NCI-H2081 treated with DMSO at 0.1 percent for 48 hours (cell line): ENCODE measurements around the gene TLR4.

ENCODE experiments used
- DNase-seq: peaks from one replicate; lab custom pipeline; 2025; lab: John Stamatoyannopoulos, UW

TLR4 gene

GRCh38 chr9:117704024-117704575, at the start of gene TLR4:
TLR4 (plus strand) TSS chr9:117704403; CDS start chr9:117704473, 70 bp downstream.
- DNase-seq, result no peak

GRCh38 chr9:117656002-117656401, 48.2 kb upstream of the TLR4 start:
- no peak for DNase-seq

DNA sequence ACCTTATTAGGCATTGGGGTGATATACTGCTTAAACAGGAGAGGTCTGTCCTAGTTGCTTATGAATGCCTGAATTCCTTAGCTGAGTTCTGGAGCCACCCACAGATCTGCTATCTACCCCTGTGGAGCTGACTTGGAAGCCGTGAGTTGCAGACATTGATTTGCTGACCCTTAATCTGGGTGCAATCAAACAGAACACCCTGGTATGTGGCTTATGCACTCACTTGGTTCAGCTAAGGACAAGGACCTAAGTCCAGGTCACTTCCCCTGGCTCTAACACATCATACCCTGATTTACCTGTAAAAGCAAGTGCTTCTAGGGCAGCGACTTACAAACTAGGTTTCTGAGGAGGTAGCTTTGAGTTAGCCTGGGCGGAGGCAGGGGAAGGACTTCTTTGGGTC, 41.6 kb upstream of the TLR4 start:
- no peak for DNase-seq

- no peak for DNase-seq
Measured at GRCh38 chr9:117664419-117664818, 39.8 kb upstream of the TLR4 start.

DNA sequence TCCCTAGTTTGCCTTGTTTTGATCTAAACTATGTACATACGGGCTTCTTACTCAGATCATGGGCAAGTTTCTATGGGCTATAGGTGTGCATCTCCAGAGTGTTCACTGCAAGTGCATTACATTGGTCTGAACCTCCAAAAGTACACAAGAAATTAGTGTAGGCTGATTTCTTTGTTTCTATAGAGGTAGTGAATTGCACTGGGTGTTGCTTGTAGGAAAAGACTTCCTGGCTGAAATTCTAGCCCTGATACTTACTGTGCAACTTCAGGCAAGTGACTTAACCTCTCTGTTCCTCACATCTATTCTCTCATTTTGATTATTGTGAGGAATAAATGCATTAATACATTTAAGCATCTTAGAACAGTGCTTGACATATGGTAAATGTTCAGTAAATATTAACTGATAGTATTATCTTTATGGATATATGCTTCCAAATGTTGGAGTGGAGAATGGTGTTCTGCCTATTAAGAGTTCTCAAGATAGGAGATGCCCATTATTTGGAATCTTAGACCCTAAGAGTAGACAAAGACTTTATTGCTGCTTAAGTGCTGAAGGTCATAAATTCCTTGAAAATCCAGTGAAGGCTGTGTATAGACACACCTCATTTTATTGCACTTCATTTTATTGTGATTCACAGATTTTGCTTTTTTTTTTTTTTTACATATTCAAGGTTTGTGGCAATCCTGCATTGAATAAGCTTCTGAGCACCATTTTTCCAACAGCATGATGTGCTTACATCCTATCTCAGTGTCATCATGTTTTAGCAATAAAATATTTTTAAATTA, 38.4 kb upstream of the TLR4 start:
- DNase-seq, result no peak

- DNase-seq, result no peak
Measured at GRCh38 chr9:117671468-117671867, 32.7 kb upstream of the TLR4 start.

GRCh38 chr9:117672369-117672768, 31.8 kb upstream of the TLR4 start:
- DNase-seq, result no peak

DNA sequence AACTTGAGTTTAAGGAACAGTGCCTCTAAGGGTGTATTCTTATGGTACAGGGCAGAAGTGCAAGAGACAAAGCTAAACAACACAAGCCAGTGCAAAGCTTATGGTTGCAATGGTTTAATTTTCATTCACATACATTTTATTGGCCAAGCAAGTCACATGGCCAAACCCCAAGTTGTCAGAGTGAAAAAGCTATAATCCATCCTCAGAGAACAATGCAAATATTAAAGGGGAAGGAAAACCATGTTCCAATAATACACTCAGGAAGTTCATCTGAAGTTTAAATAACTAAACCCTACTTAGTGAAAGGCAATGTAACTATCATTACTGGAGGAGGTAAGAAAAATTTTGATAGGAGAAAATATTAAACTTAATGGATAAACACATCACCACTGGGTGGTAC, 26.6 kb upstream of the TLR4 start:
- DNase-seq, result no peak

GRCh38 chr9:117678871-117679270, 25.3 kb upstream of the TLR4 start:
- DNase-seq, result no peak

- DNase-seq, result no peak
Measured at GRCh38 chr9:117679416-117679815, 24.8 kb upstream of the TLR4 start.

DNA sequence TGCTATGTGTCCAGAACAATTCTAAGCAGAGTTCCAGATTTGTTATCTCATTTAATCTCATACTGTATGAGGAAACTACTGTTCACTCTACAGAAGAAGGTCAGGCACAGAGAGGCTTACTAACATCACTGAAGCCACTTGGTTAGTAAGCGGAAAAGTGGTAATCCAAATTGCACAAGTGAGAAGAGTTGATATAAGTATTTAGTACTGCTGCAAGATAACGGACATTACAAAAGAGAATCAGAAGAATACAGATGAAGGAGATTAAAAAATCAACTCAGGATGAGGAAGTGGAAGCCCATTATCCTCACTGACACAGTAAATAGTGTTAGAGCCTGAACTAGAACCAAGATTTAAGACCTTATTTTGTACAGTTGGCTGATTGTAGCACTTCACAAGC, 22.3 kb upstream of the TLR4 start:
- DNase-seq, result no peak

- DNase-seq, result peak; percentile 3
Measured at GRCh38 chr9:117682955-117683710, 21.1 kb upstream of the TLR4 start.

DNA sequence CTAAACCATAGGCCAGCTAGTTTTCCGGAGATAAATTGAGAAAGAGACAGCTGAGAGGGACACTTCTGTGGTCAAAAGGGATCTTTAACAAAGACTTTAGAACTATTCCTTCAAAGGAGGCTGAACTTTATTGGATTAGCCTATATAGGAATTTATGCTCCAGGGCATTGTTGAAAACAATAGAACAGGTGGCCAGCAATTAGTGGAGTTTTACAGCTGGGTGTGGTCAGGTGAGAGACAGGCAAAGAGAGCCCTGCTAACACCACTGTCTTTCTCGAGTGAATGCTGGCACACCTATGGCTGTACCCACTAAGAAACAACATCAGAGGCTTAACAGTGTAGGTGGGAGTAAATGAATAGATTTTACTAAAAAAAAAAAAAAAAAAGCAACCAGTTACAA, 16.7 kb upstream of the TLR4 start:
- no peak for DNase-seq

GRCh38 chr9:117691367-117691766, 12.8 kb upstream of the TLR4 start:
- no peak for DNase-seq

GRCh38 chr9:117696154-117696553, 8.0 kb upstream of the TLR4 start:
- no peak for DNase-seq

GRCh38 chr9:117697046-117697445, 7.2 kb upstream of the TLR4 start:
- DNase-seq, result no peak

DNA sequence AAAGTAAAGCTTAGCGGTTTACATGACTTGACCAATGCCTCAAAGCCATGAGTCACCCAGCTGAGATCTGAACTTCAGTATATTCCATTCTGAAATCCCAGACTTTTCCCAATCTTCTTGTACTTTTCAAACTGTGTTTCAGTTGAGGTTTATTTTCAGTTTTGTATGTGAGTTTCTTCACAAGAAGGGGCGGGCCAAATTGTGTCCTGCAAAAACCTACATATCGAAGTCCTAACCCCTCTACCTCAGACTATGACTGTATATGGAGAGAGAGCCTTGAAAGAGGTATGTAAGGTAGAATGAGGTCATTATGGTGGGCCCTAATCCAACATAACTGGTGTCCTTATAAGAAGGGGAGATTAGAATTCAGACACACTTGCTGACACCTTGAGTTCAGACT, 666 bp upstream of the TLR4 start:
- DNase-seq, result no peak

GRCh38 chr9:117704597-117704996, 394 bp downstream of the TLR4 start:
- DNase-seq, result no peak

DNA sequence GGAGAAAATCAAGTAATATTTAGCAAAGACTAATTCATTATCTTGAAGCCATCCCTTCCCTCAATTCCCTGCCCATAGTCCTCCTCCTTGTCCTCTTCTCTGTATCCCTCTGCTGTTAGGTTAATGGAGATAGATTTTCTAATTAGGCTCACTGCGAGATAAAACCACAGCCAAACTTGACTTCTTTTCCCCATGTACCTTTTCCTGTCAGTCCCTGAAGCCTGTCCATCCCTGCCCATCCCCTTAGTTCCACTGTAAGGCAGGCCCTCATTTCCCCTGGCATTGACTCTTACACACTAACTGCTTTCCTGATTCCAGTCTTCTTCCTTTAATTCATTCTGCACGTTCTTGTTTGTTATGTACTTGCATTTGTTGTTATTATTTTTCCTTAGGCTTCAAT, 1.2 kb downstream of the TLR4 start:
- no peak for DNase-seq

- peak; percentile 24 for DNase-seq
Measured at GRCh38 chr9:117706421-117707116, 2.4 kb downstream of the TLR4 start.

DNA sequence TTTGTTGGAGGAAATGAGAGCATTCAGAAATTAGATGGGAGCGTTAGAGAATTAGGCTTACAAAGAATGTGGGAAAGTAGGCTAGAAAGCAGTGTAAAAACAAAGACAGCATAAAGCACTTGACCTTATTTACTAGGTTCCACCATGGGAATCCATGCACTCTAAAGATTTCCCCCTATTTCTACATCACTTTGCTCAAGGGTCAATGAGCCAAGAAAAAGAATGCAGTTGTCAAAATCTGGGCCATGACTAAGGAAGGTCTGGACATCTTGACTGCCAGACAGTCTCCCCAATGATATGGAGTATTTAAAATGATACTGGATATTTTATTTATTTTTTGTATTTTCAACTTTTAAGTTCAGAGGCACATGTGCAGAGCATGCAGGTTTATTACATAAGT, 3.4 kb downstream of the TLR4 start:
- DNase-seq, result no peak

DNA sequence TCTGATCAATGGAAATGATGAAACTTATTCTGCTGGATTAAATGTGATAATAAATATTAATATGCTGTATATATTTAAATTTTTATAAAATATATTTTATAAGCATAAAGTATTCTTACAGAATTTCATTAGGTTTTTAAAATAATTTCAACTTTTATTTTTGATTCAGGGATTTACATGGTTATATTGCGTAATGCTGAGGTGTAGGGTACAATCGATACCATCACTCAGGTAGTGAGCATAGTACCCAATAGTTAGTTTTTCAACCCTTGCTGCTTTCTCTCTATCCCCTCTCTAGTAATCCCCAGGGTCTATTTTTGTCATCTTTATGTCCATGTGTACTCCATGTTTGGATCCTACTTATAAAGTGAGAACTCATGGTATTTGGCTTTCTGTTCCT, 5.7 kb downstream of the TLR4 start:
- DNase-seq, result no peak

DNA sequence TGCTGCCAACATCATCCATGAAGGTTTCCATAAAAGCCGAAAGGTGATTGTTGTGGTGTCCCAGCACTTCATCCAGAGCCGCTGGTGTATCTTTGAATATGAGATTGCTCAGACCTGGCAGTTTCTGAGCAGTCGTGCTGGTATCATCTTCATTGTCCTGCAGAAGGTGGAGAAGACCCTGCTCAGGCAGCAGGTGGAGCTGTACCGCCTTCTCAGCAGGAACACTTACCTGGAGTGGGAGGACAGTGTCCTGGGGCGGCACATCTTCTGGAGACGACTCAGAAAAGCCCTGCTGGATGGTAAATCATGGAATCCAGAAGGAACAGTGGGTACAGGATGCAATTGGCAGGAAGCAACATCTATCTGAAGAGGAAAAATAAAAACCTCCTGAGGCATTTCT, 10.1 kb downstream of the TLR4 start:
- DNase-seq, result no peak
